CD4-positive, alpha-beta T cell treated with Interferon gamma for 1 hour (primary cell): Measurements from ENCODE around the gene CYP27C1.
"Not testable (repeated sequence)": the region's sequence is repeated elsewhere in the genome, so short reads cannot be mapped to it uniquely, and the experiment has no call there.

Source experiments
- DNase-seq: peaks from one replicate; pipeline ENCODE4 v3.0.0-alpha.2; 2020

The CYP27C1 gene

DNA sequence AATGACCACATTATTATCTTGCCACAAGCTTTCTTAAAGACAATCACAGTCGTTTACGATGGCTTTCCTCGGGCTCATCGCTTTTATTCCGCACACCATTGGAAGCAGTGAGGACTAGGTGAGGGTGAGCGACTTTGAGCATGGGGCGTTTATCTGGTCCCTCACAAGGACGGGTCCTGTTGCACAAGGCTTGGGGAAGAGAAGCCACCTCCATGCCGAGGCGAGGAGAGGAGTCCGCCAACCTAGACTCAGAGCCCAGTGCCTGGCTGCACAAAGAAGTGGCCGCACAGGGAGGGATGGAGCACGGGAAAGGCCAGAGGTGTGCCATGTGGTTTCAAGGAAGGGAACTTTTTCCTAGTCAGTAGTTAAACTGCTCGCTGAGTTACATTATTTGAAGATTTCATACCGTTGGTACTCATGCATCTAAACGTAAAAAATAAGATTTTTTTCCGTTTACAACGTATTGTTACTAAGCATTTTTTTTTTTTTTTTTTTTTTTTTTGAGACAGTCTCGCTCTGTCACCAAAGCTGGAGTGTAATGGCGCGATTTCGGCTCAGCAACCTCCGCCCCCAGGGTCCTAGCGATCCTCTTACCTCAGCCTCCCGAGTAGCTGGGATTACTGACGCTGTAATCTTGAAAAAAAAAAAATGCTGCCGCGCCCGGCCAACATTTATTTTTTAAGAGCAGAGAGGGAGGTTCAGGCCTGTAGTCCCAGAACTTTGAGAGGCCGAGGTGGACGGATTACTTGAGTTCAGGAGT lies 849 bp upstream of the CYP27C1 start:
- DNase-seq = no peak

DNA sequence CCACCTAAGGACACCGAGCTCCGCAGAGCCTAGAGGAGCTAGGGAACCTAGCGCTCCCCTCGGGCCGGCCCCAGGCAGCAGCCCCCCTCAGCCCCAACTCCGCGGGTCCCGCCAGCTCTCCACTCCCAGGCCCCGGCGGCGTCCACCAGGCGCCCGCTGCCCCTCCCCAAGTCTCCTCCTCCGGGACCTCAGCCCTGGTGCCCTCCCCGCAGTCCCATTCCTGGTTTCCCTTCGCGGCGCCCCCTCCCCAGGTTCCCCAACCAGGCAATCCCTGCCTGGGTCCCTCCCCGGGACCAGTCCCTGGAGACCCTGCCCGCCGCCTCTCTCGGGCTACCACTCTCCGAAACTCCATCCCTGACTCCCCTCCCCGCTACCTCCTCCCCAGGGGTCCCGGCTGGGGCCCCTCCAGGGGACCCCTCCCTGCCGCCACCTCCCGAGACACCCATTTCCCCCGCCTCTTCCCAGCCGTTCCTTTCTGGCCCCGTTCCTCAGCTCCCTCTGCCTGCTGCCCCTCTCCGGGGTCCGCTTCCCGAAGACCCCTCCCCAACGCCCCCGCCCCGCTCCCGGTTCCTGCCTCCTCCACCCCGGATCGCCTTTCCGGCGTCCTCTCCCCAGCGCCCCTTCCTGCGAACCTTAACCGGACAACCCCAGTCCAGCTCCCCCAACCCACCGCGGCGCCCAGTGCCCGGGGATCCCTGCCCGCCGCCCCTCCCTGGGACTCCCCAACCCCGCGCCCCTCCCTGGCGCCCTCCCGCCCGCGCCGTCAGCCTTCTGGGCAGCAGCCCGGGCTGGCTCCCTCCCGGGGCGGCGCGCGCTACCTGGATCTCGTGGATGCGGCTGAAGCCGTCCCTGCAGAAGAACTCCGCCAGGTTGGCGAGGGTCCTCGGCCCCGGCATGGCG lies 678 bp downstream of the CYP27C1 start:
- DNase-seq = no peak

DNA sequence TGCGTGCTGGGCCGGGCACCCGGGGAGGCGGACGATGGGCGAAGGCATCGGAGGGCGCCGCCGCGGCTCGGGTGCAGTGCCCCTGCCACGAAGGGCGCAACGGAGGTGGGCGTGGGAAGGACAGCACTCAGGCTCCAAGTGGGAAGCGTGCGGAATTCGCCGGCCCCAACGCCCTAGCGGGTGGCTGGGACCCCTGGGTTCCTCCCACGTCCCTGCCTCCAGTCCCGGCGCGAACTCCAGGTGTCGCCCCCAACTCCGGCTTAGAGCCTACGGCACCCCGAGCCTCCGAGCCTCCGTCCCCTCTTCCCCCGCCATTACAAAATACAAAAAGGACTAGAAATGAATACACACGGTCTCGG lies 1.3 kb downstream of the CYP27C1 start:
- no peak for DNase-seq

DNA sequence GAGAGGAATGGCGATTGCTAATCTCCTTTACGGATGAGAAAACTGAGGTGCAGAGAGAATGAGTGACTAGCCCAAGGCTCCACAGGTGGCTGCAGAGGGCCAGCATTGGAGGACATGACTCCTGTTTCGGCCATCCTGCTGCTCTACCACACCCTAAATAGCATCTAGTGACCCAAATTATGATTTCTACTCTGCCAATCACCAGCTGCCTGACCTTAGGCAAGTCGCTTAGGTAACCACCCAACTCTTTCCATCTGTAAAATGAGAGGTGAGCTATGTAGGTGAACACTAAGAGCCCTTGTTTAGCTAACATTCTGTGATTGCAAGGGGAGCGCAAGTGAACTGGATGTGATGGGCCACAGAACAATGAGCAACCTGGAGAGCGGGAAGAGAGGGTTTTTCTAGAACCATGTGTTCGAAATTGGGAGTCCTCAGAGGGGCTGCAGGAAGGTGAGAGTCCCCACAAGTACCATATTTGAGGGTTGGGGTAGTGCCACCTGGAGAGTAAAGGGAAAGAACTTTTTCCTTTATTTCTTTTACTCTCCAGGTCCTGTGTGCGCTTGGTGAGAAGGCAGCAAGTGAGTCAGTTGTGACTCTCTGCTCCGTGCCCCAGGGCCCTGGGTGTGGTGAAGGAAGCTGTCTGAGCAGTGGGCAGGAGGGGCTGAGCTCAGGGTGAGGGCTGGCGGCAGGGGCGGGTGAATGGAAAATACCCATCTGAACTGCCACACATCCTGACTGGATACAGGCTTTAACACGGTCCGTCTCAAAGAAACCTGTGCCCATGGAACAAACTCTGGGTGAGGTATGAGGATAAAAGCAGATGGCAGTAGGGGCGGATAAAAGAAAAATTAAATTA lies 2.4 kb downstream of the CYP27C1 start:
- DNase-seq = no peak

DNA sequence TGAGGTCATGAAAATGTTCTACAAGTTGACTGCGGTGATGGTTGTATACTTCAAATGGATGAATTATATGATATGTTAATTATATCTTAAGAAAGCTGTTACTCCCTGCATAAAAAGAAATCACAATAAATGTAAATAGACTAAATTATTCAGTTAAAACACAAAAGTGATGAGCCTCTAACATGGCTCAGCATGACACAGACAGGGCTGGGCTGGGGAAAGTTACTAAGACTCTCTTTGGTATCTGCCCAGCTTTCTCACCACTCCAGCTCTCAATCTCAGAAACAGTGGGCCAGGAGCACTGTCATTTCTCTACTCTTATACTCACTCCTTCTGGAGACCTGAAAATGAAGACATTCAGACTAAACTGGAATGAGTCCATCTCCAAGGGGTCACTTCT lies 3.5 kb downstream of the CYP27C1 start:
- DNase-seq = no peak

DNA sequence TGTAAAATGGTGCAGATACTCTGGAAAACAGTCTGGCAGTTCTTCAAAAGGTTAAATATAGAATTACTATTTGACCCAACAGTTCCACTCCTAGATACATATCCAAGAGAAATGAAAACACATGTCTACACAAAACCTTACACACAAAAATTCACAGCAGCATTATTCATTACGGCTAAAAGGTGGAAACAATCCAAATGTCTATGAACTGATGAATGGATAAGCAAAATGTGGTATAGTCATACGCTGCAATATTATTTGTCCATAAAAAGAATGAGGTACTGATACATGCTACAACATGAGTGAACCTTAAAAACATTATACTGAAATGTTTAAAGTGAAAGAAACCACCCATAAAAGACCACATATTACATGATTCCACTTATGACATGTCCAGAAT lies 4.0 kb downstream of the CYP27C1 start:
- DNase-seq = no peak

DNA sequence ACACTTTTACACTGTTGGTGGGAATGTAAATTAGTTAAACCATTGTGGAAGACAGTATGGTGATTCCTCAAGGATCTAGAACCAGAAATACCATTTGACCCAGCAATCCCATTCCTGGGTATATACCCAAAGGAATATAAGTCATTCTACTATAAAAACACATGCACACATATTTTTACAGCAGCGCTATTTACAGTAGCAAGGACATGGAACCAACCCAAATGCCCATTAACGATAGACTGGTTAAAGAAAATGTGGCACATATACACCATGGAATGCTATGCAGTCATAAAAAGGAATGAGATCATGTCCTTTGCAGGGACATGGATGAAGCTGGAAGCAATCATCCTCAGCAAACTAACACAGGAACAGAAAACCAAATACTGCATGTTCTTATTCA lies 5.9 kb downstream of the CYP27C1 start:
- DNase-seq = not testable (repeated sequence)

DNA sequence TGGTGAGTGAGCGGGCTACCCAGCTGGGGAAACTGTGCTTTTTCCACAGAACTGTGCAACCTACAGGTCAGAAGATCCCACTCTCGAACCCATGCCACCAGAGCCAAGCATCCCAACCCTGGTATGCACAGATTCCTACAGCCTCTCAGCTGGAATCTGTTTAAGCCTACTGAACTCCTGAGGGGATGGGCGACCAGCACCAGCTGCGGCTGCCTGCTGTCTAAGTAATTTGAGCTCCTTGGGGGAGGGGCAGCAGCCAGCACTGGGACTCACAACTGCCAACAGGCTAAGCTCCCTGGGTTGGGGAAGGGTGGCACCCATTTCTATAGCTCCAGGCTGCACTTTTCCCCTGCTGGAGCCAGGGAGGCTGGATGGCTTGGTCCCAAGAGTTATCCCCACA lies 11.8 kb downstream of the CYP27C1 start:
- DNase-seq = no peak

DNA sequence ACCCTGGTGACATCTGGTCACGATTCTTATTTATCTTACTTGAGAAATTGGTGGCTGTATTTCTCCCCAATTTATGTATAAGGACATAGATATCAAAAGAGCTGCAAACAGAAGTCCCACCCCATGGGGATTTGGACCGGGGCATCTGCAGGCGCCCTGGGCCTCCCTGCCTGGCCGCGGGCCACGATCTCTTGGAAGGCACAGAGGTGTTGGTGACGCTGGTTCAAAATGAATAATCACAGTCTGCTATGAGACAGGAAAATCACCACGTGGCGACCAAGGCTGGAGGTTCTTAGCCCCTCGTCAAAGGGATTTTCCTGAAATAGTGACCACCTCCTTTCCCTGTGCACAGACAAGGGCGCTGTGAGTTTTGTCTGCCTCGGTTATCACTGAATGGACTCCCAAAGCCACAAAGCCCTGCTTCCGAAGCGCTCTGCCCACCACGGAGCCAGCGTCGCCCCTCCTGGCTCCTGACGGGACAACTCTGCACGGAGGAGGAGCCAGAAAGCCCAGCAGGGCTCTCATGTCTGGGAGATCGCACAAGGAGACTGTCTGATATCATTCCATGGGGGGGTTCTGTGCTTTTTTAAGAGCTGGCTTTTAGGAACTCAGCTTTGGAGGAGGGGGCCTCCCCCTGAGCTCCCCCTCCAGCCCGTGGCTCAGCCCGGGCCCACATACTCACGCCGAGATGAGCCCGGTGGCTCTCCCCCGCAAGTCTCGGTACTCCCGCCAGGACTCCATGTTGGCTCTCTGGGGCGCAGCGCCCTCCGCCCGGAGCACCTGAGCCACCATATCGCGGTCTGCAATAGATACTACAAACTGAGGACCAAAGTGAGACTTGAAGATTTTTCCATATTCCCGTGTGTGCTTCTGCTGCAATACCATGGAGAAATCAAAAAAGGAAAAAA lies 14.6 kb downstream of the CYP27C1 start:
- DNase-seq = no peak

DNA sequence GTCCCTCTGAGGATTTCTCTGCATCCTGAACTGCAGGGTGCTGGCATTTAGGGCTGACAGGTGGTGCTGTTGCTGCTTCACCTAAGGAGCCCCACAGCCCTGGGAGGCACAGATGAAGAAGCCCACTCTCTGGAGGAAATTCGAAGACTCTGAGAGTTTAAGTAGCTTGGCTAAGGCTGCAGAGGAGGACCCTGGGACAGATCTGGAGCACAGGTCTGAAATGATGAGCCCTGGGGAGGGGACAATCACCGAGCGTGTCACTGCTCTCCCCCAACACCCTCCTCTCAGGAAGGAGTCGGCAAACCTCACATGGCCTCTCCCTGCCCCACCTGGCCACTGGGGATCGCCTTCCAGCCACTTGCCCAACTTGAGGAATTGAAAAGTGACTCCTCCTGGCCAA lies 18.6 kb downstream of the CYP27C1 start:
- no peak for DNase-seq

DNA sequence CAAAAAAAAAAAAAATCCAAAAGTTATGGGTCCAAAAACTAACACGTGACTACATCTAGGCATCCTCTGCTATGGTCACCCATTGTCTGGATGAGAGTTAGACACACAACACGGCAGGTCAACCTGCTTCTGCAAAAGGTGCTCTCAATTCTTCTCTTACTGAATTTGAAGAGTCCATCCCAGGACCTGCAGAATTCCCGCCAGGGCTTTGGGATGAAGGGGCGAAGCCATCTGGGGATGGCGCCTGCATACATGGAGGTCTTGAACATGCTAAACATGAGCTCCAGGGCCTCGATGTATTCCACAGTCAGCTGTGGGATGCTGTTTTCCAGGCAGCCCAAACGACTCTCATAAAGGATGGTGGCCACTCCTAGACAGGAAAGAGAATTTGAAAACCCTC lies 19.1 kb downstream of the CYP27C1 start:
- DNase-seq = no peak

DNA sequence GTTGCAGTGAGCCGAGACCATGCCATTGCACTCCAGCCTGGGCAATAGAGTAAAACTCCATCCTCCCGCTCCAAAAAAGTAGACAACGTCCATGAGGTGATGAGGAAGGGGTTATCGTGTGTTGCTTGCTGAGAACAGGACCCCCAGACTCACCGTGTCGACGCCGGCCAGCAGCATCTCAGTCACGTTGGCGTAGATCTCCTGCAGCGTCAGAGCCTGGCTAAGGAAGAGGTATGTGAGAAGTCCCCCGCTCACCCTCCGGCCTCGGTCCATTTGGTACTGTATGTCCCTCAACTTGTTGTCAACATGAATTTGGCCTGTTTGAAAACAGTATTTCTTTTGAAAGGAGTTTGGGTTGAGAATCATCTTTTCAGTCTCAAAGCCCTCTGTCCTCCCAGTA lies 20.9 kb downstream of the CYP27C1 start:
- no peak for DNase-seq

DNA sequence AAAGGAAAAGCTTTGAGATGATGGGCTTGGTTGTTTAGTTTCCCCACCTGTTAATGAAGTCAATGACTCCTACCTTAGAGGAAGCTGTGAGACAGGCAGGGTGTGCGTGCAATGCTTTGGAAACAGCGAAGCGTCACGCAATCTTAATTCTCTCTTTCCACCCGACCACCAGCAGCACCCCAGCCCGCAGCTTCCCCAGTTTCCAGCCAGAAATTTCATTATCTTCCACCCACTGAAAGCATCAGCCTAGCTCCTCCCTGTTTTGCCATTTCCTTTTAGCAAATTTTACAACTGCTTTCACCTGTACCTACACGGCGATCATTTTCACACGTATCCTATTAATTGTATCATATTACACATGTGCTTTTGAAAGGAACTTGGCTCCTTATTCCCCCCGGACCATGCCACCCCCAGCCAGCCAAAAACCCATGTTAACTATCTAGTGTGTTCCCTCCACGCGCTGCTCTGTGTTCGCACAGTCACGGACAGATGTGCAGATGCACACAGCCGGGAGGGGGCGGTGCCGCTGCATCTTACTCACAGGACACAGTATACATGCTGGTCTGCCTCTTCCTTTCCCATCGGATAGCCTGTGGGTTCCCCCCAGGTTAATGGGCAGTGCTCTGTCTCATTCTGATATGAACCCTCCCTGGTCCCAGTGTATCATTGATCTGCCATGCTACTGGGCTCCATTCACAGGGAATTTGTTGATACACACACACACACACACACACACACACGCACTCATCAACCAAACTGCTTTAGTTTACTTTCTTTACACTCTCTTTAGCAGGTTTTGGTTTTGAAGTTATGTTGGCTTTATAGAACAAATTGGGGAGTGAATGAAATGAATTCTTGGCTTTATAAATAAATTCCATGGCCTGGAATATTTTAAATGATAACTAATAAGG lies 22.4 kb downstream of the CYP27C1 start:
- peak; percentile 27 for DNase-seq

DNA sequence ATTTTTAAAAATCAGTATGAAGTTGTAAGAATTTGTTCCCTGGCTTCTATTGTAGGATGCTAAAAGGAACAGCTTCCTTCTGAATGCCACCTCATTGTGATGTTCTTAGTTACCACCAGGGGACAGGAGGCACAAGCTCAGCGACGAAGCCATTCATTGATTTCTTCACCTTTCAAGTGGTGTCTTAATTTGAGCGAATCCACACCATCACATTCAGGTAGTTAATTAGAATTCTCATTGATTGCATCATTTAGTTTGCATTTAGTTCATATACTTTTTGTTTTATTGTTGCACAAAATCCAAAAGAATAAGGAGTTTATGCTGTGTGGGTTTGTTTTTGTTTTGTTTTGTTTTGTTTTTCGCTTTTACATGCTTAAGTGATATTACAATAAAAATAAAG lies 23.1 kb downstream of the CYP27C1 start:
- no peak for DNase-seq

DNA sequence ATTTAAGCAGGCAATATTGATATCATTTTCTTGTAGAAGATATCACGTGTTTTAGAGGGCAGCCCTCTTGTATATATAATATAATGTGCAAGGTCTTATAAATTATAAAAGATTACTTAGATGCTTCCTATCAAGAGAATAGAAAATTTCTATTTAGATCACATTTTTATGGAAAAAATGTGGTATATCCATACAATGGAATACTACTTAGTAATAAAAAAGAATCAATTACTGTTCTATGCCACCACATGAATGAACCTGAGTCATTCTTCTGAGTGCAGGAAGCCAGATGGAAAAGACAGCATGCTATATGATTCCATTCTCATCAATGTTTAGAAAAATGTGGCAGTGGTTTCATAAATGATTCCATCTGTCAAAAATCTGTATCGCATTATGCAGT lies 23.6 kb downstream of the CYP27C1 start:
- no peak for DNase-seq

DNA sequence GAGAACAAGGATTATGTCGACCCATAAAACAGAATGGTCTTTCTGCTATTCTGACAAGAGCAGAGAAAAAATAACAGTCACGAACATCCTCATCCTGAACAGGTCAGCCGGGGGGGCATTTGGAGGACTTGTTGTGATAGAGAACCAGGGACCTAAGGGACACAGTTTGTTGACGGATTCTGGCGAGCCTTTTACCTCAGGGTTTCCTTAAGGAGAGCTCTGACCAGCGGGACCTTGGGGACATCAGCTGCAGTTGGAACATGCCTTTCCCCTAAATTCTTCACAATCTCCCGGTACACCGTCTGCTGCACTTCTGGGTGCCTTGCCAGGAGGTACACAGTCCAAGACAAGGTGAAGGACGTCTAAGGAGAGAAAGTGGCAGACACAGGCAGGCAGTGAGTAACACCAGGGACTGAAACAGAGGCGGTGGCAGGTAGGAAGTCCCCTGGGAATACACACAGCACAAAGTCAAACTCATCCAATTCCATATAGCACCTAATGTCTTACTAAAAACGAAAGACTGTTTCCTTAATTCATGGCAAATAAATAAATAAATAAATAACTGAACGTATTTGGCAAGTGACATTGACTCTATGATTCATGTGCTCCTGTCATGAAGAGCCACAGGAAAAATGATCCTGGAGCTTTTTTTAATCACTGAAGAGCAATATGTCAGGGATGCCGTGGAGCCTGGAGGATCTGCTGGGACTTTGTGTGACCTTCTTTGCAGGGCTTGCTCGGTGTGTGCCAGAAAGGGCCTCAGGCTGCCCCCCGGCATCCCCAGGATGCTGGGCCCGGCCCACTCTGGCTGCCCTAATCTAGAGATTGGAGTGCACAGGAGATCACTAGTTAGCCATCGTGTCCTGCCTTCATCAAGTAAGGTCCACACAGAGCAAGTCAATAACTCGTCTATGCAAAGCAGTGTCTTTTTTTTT lies 24.7 kb downstream of the CYP27C1 start:
- no peak for DNase-seq

DNA sequence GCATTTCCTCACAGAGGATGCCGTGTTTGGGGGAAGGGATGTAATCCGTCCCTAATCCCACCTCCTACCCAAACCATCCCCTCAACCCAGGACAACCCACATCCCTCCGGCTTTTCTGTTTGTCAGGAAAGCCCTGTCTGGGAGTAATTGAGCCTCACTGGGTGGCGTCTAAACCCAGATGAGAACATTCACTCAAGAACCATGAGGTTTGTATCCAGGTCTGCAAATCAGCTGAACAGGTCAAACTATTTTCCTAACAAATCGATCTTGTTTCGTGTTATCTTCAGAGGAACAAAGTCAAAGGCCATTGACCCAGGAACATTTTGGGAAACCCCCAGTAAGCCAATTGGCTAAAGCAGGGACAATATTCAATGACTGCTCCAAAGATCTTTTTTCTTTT lies 25.7 kb downstream of the CYP27C1 start:
- no peak for DNase-seq

DNA sequence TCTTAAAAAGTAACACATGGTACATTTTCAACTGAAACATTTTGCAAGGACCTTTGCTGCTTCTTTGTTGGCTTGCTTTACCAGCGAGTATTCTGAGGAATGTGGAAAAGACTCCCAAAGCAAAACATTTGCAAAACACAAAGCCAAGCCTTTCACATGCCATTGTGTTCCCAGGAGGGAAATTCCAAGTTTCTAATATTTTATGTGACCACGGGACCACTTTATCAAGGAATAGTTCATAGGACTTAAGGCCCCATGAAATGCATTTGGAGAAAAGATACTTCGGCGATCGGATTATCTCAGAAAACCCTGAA lies 26.2 kb downstream of the CYP27C1 start:
- DNase-seq = no peak

DNA sequence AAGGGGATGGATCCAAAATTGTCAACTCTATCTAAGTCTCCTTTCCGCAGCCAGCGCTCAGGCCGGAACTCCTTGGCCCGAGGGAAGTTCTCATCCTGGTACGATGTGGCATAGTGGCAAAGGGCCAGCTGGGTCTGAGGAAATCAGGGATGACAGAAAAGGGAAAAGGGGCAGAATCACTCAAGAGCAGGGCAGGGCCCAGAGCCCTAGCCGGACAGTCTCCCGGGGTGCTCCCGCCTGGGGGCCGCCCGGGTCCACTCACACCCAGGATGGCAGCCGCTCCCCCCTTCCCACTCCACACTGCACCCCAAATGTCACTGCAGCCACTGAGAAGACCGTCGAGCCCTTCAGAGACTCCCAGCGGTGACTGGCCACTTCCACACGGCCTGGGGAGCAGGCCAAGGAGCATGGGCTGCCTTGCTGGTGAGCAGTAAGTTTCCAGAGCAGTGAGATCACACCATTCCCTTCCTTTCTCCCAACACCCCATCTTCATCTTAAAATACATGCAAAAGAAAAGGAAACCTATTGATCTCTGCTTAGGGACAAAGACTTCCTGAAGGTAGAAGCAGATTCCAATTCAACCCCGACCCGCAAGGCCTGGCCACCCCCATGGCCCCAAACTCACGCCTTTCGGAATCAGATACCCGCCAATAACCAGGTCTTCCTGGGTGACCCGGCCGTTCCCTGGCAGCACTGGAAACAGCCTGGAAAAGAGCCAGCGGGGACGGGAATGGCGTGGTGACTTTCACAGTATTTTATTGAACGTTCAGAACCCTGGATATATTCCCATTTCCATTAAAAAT lies 26.7 kb downstream of the CYP27C1 start:
- no peak for DNase-seq
